HG03354 (cell line): ENCODE data around the gene MYBPC2.
"Not testable (repeated sequence)": the region's sequence is repeated elsewhere in the genome, so short reads cannot be mapped to it uniquely, and the experiment has no call there.

Experiments
- ATAC-seq: cut with Tn5 transposase; IDR thresholded peaks from one replicate; pipeline ENCODE4 v1.9.1; 2021; ENCODE audit warnings: mild to moderate bottlenecking; ENCODE audit not compliant: unreplicated experiment, poor library complexity, severe bottlenecking

Gene MYBPC2

DNA sequence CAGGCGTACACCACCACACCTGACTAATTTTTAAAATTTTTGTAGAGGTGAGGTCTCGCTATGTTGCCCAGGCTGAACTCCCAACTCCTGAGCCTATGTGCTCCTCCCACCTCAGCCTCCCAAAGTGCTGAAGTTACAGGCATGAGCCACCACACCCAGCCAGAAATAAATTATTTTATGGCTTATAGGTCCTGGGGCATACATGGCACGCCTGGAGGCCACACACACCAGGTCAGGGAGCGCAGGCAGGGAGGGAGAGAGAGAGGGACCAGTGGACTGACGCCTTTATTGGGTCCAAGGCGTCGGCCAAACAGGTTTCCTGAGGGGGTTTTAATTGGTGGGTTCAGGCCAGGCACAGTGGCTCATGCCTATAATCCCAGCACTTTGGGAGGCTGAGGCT, 7.1 kb upstream of the MYBPC2 start:
- no peak for ATAC-seq

DNA sequence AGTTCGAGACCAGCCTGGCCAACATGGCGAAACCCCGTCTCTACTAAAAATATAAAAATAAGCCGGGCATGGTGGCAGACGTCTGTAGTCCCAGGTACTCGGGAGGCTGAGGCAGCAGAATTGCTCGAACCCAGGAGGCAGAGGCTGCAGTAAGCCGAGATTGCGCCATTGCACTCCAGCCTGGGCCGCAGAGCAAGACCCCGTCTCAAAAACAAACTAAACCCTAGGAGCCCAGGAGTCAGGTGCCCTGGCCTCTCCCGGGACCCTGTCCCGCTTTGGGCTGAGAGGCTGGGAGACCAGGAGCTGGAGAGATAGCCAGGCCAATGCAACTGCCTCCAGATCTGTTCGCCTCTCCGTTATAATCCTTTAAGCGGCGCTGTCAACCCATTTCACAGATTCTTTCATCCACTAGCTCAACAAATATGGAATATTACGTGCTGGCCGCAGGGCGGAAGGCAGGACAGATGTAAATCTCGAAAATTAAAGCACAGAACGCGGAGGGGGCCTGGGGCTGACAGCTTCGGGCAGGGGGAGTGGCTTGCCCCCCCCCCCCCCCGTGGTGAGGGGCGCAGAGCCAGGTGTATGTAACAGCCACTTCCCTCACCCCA, 5.3 kb upstream of the MYBPC2 start:
- no peak for ATAC-seq

DNA sequence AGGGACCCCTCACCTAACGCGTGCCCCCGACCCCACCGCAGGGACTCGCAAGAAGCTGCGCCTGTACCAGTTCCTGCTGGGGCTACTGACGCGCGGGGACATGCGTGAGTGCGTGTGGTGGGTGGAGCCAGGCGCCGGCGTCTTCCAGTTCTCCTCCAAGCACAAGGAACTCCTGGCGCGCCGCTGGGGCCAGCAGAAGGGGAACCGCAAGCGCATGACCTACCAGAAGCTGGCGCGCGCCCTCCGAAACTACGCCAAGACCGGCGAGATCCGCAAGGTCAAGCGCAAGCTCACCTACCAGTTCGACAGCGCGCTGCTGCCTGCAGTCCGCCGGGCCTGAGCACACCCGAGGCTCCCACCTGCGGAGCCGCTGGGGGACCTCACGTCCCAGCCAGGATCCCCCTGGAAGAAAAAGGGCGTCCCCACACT, 4.7 kb upstream of the MYBPC2 start:
- ATAC-seq, result no peak

DNA sequence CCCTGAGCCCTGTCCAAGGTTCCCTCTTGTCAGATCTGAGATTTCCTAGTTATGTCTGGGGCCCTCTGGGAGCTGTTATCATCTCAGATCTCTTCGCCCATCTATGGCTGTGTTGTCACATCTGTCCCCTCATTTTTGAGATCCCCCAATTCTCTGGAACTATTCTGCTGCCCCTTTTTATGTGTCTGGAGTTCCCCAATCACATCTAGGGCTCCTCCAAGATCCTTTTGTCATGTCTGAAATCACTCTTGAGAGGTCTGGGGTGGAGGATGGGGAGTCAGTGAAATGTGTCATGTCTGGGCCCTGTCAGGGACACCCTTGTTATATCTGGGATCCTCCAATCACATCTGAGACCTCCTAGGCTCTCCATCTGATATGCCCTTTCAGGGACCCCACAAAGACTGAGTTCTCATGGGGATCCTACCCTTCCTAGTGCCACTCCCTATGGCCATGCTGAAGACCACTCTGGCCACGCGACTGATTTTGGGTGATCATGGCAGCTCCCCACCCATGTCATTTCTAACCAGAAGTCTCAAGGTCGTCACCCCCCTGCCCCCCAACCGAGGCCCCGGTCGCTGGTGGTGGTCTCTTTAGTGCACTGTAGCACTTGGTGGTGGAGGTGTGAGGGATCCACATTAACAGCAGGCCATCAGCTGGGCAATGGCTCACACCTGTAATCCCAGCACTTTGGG, 3.8 kb upstream of the MYBPC2 start:
- no peak for ATAC-seq

DNA sequence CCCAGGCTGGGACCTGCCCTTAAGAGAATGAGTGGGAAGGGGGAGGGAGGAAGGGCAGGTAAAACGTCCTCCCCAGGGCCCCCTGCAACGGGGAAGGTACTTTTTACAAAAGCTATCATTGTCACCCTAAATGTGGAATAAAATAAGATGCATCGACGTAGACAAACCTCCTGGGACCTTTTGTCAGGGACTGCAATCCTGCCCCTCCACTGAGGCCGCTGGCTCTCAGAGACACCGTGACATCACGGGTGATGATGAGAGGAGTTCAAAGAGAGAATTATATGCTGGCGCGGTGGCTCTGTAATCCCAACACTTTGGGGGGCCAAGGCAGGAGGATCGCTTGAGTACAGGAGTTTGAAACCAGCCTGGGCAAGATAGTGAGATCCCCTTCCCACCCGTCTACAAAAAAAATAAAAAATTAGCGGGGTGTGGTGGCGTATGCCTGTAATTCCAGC, 1.8 kb upstream of the MYBPC2 start:
- no peak for ATAC-seq

DNA sequence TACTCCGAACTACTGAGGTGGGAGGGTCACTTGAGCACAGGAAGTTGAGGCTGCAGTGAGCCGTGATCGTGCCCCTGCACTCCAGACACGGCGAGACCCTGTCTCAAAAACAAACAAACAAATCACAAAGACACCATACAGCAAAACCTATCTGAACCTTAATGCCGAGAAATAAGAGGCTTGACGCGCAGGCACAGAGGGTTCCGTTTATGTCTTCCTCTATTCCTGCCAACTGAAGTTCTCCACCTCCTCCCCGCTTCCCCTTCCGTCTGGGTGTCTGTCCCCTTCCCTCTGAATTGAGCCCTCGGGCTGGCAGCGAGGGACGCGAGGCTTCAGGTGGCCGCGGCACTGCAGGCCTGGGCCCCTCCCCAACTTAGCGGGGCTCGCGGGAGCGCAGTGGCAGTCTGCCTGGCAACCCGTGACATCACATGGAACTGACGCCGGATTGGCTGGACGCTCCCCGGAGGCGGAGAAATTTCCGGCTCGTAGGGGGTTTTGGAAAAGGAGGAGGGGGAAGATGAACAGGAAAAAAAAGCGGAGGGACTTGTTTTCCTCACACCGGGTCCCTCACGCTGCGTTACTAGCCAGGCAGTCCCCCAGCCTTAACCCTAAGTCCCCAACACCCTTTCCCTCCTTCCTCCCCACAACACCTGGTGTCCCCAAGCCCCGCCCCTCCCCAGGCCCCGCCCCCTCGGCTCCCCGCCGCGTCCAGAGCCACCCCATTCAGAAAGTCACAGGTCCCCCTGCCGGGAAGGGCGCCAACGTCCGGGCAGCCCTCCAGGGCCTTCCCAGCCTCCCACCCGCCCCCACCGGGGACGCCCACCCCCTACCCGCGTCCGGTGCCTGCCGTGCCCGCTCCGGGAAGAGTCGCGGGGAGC, 1.1 kb upstream of the MYBPC2 start:
- ATAC-seq, result peak; percentile 79

DNA sequence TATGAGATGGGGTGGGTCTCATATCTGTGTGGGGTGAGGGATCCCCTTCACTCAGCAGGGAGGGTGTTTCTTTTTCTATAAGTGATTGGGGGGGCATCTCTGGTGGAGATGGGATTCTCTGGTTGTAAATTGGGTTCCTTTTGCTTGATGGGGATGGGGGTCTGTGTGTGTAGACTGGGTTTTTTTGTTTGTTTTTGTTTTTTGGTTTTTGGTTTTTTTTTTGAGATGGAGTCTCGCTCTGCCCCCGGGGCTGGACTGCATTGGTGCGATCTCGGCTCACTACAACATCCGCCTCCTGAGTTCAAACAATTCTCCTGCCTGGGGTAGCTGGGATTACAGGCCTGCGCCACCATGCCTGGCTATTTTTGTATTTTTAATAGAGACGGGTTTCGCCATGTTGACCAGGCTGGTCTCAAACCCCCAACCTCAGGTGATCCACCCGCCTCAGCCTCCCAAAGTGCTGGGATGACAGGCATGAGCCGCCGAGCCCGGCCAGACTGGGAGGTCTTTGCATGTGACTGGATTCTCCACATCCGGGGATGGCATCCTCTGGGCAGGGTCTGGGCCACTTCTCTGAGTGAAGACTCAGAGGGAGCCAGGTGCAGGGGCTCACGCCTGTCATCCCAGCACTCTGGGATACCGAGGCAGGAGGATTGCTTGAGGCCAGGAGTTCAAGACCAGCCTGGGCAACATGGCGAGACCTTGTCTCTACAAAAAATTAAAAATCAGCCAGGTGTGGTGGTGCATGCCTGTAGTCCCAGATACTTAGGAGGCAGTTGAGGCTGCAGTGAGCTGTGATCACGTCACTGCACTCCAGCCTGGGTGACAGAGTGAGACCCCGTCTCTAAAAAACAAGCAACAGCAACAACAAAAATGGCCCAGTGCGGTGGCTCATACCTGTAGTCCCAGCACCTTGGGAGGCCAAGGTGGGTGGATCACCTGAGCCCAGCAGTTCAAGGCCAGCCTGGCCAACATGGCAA, 799 bp downstream of the MYBPC2 start:
- no peak for ATAC-seq

DNA sequence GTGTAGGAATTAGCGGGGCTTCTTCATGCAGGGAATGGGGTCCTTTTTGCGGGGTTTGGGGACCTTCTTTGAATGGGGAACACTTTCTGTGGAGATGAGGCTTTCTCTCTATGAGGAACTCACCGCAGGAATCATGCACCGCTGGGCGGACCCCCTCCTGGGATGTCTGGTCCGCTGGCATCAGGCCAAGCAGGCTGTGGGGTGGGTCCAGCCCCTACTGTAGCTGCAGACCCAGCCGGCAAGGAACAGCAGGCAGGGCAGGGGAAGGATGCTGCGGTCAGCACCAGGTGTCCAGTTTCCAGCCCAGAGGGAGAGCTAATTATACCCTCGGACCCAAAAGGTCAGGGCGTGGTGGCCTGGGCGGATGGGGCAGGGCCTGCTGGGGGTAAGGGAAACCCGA, 1.8 kb downstream of the MYBPC2 start:
- no peak for ATAC-seq

DNA sequence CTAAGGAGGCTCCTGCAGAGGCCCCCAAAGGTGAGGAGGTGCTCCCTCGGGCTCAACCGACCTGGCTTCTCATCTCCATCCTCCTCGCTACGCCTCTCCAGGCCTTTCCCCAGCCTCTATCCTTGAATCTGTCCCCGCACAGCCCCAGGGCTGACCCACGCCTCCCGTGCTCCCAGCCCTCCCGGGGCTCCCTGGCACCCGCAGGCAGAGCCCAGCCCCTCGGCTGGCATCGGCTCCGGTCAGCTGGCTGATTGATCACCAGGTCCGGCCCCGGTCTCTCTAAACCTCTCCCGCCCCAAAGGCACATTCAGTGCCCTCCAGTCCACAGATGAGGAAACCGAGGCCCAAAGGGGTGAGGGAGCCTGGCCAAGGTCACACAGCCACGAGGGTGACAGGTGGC, 2.5 kb downstream of the MYBPC2 start:
- no peak for ATAC-seq

DNA sequence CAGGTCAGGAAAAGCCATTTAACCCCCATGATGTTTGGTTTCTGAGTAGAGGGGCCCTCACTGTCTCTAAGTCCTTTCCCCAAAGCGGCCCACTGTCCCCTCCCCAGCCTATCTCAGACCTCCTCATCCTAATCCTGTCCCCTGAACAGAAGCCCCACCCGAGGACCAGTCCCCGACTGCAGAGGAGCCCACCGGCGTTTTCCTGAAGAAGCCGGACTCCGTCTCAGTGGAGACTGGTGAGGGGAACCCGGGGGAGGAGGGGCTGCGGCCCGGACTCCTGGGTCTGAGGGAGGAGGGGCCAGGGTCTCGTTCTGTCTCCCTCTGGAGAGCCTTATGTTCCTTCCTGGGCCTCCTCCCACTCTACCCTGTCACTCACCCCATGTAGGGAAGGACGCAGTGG, 2.9 kb downstream of the MYBPC2 start:
- ATAC-seq, result no peak

DNA sequence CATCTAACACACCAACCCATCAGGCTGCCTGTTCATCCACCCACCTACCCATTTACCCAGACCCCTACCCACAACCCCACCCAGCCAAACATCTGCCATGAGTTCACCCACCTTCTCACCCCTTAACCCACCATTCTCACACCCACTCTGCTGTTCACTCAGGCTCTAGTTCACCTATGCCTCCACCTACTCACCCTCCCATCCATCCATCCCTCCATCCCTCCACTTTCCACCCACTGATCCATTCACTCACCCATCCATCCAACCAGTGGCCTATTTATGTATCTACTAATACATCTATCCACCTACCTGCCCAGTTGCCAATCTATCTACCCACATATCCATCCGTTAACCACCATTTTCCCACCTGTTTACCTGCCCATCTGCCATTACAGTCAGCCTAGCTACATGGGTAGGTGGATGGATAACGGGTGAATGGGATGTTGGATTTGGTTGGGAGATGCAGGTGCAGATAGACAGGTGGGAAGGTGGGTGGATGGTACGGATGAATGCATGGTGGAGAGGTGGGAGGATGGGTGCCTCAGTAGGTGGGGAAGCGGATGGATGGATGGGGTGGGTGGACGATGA, 5.3 kb downstream of the MYBPC2 start:
- no peak for ATAC-seq

DNA sequence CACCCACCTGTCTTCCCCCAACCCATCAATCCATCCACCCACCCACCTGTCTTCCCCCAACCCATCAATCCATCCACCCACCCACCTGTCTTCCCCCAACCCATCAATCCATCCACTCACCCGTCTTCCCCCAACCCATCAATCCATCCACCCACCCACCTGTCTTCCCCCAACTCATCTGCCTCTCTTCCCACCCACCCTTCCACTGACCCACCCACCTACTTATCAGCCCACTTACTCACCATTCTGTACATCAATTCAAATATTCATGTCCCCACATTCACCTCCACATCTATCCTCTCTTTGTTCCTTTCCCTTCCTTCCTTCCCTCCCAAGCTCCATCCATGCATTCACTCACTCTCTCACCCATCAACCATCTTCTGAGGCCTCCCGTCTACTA, 6.4 kb downstream of the MYBPC2 start:
- not testable (repeated sequence) for ATAC-seq

DNA sequence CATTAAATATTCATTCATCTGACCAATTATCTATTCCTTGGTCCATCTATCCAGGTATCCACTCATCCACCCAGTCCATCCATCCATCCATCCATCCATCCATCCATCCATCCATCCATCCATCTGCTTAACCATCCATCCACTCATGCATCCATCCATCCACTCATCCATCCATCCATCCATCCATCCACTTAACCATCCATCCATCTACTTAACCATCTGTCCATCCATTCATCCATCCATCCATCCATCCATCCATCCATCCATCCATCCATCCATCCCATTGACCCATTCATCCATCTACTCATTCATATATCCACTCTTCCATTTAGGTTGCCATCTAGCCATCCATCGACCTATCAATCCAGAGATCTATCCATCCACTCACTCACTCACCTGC, 11.4 kb downstream of the MYBPC2 start:
- no peak for ATAC-seq

DNA sequence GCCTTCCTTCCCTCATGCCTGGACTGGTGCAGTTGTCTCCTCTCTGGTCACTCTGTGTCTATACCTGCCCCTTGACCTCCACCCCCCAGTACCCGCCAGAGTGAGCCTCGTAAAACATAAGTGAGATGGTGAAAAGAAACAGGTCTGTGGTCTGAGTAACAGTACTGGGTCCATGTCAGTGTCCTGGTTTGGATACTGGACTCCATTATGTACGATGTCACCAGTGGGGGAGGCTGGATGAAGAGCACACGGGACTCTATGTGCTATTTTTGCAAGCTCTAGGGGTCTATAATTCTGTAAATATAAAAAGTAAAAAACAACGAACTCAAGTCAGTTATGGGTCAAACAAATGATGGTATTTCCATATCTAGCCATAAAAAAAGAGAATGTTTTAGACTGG, 14.4 kb downstream of the MYBPC2 start:
- no peak for ATAC-seq

DNA sequence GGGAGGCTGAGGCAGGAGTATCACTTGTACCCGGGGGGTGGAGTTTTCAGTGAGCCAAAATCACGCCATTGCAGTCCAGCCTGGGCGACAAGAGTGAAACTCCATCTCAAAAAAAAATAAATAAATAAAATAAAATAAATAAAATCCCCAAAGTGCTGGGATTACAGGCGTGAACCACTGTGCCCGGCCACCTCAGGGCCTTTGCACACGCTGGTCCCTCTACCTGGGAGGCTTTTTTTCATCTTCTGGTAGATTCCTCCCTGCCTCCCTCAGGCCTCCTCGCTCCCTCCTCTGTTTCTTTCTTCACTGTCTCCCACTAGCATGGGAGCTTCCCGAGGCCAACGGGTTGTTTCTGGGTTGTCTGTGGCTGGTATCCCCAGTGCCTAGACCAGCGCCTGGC, 15.1 kb downstream of the MYBPC2 start:
- no peak for ATAC-seq

DNA sequence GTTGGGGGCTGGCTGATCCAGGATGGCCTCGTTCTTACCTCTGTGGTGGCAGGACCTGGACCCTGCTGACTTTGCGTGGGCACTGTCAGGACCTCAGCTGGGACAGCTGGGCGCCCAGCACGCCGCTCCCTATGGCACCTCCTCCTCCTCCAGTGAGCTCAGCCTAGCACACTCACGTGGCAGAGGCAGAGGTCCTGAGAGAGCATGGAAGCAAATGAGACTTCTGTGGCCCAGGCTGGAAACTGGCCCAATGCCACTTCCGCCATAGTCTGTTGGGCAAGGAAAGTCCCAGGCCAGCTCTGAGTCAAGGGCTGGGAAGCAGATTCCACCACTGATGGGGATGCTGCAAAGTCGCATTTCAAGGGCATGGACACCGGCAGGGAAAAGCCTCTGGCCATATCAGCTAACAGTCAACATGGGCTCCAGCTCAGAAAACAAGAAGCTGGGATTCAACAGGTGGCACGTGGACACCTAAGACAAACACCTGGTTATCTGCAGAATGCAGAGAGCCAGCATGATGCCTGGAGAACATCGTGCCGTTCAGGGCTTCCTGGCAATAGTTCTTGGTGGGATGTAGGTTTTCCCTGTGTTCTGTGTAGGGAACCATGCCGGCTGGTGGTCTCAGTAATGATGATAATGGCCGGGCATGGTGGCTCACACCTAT, 16.7 kb downstream of the MYBPC2 start:
- ATAC-seq, result no peak

DNA sequence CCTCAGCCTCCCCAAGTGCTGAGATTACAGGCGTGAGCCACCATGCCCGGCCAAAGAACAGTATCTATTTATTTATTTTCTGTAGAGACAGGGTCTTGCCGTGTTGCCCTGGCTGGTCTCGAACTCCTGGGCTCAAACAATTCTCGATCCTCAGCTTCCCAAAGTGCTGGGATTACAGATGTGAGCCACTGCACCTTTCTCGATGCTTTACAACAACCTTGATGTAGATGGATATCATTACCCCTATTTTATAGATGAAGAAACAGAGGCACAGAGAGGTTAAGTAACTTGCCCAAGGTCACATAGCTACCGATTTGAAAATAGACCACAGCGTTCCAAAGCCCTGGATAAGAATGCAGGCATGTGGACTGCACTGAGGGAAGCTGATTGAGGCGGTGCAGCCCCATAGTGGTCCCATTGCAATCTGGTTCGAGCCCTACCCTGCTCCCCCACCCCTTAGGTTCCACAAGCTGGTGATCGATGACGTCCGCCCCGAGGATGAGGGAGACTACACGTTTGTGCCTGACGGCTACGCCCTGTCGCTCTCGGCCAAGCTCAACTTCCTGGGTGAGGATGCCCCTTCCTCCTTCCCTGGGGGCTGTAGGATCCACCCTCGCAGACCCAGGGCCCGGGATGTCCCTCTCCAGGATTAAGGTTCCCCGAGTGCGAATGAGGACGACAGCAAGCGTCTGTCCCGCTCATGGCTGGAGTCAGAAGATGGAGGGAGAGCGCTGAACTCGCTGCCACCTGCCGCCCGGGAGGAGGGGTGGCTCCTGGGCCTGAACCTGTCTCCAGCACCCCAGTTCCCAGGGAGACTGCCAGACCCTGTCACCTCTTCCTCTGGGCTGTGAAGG, 17.9 kb downstream of the MYBPC2 start:
- ATAC-seq, result no peak

DNA sequence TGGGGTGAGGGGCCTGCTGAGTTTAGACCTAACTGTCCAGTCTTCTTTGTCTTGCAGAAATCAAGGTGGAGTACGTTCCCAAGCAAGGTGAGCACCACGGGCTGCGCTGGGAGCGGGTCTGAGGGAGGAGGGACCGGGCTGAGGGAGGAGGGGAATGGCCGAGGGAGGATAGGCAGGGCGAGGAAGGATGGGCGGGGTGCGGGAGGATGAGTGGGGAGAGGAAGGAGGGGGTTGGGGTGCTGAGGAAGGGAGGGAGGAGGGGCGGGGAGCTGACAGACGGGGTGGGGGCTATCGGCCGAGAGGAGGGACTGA, 18.5 kb downstream of the MYBPC2 start:
- ATAC-seq, result no peak
